Measurements from ENCODE around the gene DYNLT2. TPM values are rescaled to one million over a fixed set of nuclear protein-coding genes. Genes with fewer than 3 reads are reported as not detected.
A peak's percentile ranks its signal among the peaks of the same experiment; 100 is the strongest.

DYNLT2 gene
- total and polyA plus RNA-seq, 2 experiments from 2014 or later = 0.51 to 1.5 TPM

GRCh38 chr6:169720207-169720855 is 31.0 kb downstream of the DYNLT2 start:
- Histone ChIP-seq H4K20me1 (ENCODE audit: insufficient read depth) (no peaks in the 10 kb centered on the region), H2AFZ (no peak overlapping the region), H3K9me3 (ENCODE audit: low read depth) (no peaks in the 10 kb centered on the region), H3K27ac (no peak overlapping the region), H3K9ac (no peak overlapping the region), H3K27me3 (replicated peaks; ENCODE audit: insufficient read depth) (no peaks in the 10 kb centered on the region), H3K79me2 (ENCODE audit: insufficient read depth) (peaks cover 62% of the 10 kb centered on the region), H3K4me3 (no peak overlapping the region), H3K4me1 (ENCODE audit: insufficient read depth) (peaks cover 14% of the 10 kb centered on the region), H3F3A (ENCODE audit: insufficient read depth) (peaks cover 24% of the 10 kb centered on the region), H3K4me2 (ENCODE audit: unreplicated experiment) (no peak overlapping the region), H3K36me3 (ENCODE audit: low read depth) (peaks cover 13% of the 10 kb centered on the region), H3K9me2 (ENCODE audit: insufficient read depth) (no peaks in the 10 kb centered on the region)
- in situ Hi-C loops (cut with MboI) = no loop called here
- DNase-seq = no peak
- WGBS, 2 experiments (ENCODE audit: low coverage in 1 of 2, low lambda C conversion rate in 2 of 2, missing lambda C conversion rate in 2 of 2) = 98 to 100% methylated on average over 3 of the region's 3 CpGs
- TF ChIP-seq EZH2phosphoT487 (IDR thresholded peaks at IDR 0.05; ENCODE audit: insufficient read depth, low read depth) (no peak), EZH2 (IDR thresholded peaks at IDR 0.05; ENCODE audit: insufficient read depth, poor library complexity, severe bottlenecking) (no peak)

DNA sequence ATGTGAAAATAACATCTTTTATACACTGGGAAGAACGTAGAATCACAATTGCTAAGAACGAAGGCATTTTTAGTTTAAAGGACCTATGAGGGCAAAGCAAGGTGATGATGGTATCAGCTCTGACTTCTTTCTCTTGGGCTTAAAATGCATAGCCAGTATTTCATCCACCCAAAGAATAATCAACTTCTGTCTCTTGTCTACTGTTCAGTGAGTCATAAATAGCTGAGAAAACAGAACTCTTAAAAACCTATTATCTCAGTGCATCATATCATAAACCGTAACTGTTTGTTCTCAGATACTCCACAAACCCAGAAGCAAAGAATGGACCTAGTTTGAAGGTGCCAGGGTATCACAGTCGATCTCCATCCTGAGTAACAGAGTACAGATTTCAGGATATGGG is 32.3 kb downstream of the DYNLT2 start:
- WGBS, 2 experiments (ENCODE audit: low coverage in 1 of 2, low lambda C conversion rate in 2 of 2, missing lambda C conversion rate in 2 of 2) = 97% methylated on average over 4 of the region's 4 CpGs
- in situ Hi-C loops (cut with MboI) = no loop called here
- Histone ChIP-seq H3K4me1 (ENCODE audit: insufficient read depth) (peaks cover 14% of the 10 kb centered on the region), H3K79me2 (ENCODE audit: insufficient read depth) (peaks cover 62% of the 10 kb centered on the region), H3K4me2 (ENCODE audit: unreplicated experiment) (no peak overlapping the region), H2AFZ (no peak overlapping the region), H3K9me2 (ENCODE audit: insufficient read depth) (no peaks in the 10 kb centered on the region), H3K36me3 (ENCODE audit: low read depth) (peaks cover 20% of the 10 kb centered on the region), H3K27me3 (replicated peaks; ENCODE audit: insufficient read depth) (no peaks in the 10 kb centered on the region), H3K9ac (no peak overlapping the region), H3F3A (ENCODE audit: insufficient read depth) (peaks cover 24% of the 10 kb centered on the region), H3K27ac (no peak overlapping the region), H3K9me3 (ENCODE audit: low read depth) (no peaks in the 10 kb centered on the region), H3K4me3 (no peak overlapping the region), H4K20me1 (ENCODE audit: insufficient read depth) (no peaks in the 10 kb centered on the region)
- no peak for TF ChIP-seq EZH2 (IDR thresholded peaks at IDR 0.05; ENCODE audit: insufficient read depth, poor library complexity, severe bottlenecking)
- TF ChIP-seq EZH2phosphoT487 (IDR thresholded peaks at IDR 0.05; ENCODE audit: insufficient read depth, low read depth) = no peak
- DNase-seq = peak; percentile 5

DNA sequence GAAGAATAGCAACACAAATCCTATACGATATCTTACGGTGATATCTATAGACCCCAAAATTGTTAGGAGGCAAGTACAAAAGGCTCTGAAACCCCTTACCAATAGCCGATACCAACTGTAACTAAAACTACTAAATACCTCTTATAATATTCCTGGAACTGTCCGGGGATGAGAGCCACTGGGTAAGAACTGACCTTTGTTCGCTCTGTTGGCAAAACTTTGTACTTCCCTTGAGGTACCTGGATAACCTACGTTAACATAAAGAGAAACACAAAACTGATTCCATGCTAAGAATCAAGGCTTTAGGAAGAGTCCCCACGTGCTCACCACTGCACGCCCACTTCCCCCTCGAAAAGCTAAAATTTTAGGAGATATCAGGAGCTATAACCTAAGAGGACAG is 36.8 kb downstream of the DYNLT2 start:
- peaks cover 25% of the 10 kb centered on the region for H3K36me3 ChIP-seq (ENCODE audit: low read depth)
- no peaks in the 10 kb centered on the region for H4K20me1 ChIP-seq (ENCODE audit: insufficient read depth)
- no peak for DNase-seq
- no peaks in the 10 kb centered on the region for H3K4me1 ChIP-seq (ENCODE audit: insufficient read depth)
- no peak overlapping the region for H3K27ac ChIP-seq
- WGBS, 2 experiments (ENCODE audit: low coverage in 1 of 2, low lambda C conversion rate in 2 of 2, missing lambda C conversion rate in 2 of 2) = 91% methylated on average over 9 of the region's 9 CpGs
- H3K9me3 ChIP-seq (ENCODE audit: low read depth) = no peaks in the 10 kb centered on the region
- no peak for TF ChIP-seq EZH2 (IDR thresholded peaks at IDR 0.05; ENCODE audit: insufficient read depth, poor library complexity, severe bottlenecking)
- no peak for TF ChIP-seq EZH2phosphoT487 (IDR thresholded peaks at IDR 0.05; ENCODE audit: insufficient read depth, low read depth)
- in situ Hi-C loops (cut with MboI) = no loop called here
- no peak overlapping the region for H2AFZ ChIP-seq
- H3K27me3 ChIP-seq (replicated peaks; ENCODE audit: insufficient read depth) = no peaks in the 10 kb centered on the region
- H3K4me2 ChIP-seq (ENCODE audit: unreplicated experiment) = no peak overlapping the region
- H3F3A ChIP-seq (ENCODE audit: insufficient read depth) = no peaks in the 10 kb centered on the region
- no peaks in the 10 kb centered on the region for H3K9me2 ChIP-seq (ENCODE audit: insufficient read depth)
- peaks cover 33% of the 10 kb centered on the region for H3K79me2 ChIP-seq (ENCODE audit: insufficient read depth)
- no peak overlapping the region for H3K9ac ChIP-seq
- H3K4me3 ChIP-seq = no peak overlapping the region

- H3F3A ChIP-seq (ENCODE audit: insufficient read depth) = 0 out of 2 replicates have a peak, but pooled peaks cover 2% of the 10 kb centered on the region
- in situ Hi-C loops (cut with MboI) = no loop called here
- peaks cover 29% of the 10 kb centered on the region for H3K79me2 ChIP-seq (ENCODE audit: insufficient read depth)
- H3K27ac ChIP-seq = no peak overlapping the region
- no peak overlapping the region for H3K4me3 ChIP-seq
- no peak overlapping the region for H3K9ac ChIP-seq
- H3K4me2 ChIP-seq (ENCODE audit: unreplicated experiment) = no peak overlapping the region
- no peaks in the 10 kb centered on the region for H3K9me2 ChIP-seq (ENCODE audit: insufficient read depth)
- H3K36me3 ChIP-seq (ENCODE audit: low read depth) = peaks cover 25% of the 10 kb centered on the region
- H4K20me1 ChIP-seq (ENCODE audit: insufficient read depth) = no peaks in the 10 kb centered on the region
- no peaks in the 10 kb centered on the region for H3K27me3 ChIP-seq (replicated peaks; ENCODE audit: insufficient read depth)
- H3K4me1 ChIP-seq (ENCODE audit: insufficient read depth) = no peaks in the 10 kb centered on the region
- H3K9me3 ChIP-seq (ENCODE audit: low read depth) = no peaks in the 10 kb centered on the region
- no peak for DNase-seq
- TF ChIP-seq EZH2phosphoT487 (IDR thresholded peaks at IDR 0.05; ENCODE audit: insufficient read depth, low read depth) = no peak
- no peak for TF ChIP-seq EZH2 (IDR thresholded peaks at IDR 0.05; ENCODE audit: insufficient read depth, poor library complexity, severe bottlenecking)
- H2AFZ ChIP-seq = no peak overlapping the region
- 72 to 86% methylated on average over 2 of the region's 2 CpGs for WGBS, 2 experiments (ENCODE audit: low coverage in 1 of 2, low lambda C conversion rate in 2 of 2, missing lambda C conversion rate in 2 of 2)
Measured at GRCh38 chr6:169714178-169714577, 37.2 kb downstream of the DYNLT2 start.

Data from GM23248 (cell line).